AG04450 (cell line): ENCODE data around the gene CARMIL1. TPM values are rescaled to one million over a fixed set of nuclear protein-coding genes. Genes with fewer than 3 reads are reported as not detected.

ENCODE experiments used
- CTCF ChIA-PET: fragments of 300-600, 350-600 bp; formaldehyde crosslinking; extraction: SDS; loops from one replicate; lab custom pipeline; 2022; ENCODE audit warnings: antibody characterized with exemption, inconsistent platforms; lab: Charles Lee
- POLR2A ChIA-PET: fragments of 350-600 bp; formaldehyde crosslinking; extraction: SDS; loops from one replicate; lab custom pipeline; 2021; ENCODE audit warnings: antibody characterized with exemption, inconsistent platforms; lab: Yijun Ruan, JAX
- DNase-seq: peaks from one replicate; pipeline ENCODE4 v3.0.0-alpha.2; 2011; ENCODE audit warnings: low read depth, low spot score
- H3K27ac ChIP-seq: one replicate; pipeline ENCODE4 v1.5.1; 2012; ENCODE audit warnings: low read depth, low read length, control low read depth
- H3K27me3 ChIP-seq: one replicate; pipeline ENCODE4 v1.6.0; 2012; ENCODE audit warnings: low read length; ENCODE audit not compliant: control insufficient read depth, insufficient read depth
- H3K4me3 ChIP-seq: 2 replicates; pipeline ENCODE4 v1.5.1; 2011; ENCODE audit warnings: mild to moderate bottlenecking, low read depth, low read length, control low read depth
- H3K9me3 ChIP-seq: 2 replicates; pipeline ENCODE4 v1.5.1; 2012; ENCODE audit warnings: low read length; ENCODE audit not compliant: control insufficient read depth, insufficient read depth
- CTCF ChIP-seq: IDR thresholded peaks from 2 replicates; pipeline ENCODE4 v1.5.1; 2011; ENCODE audit warnings: low read depth, low read length, control low read depth, inconsistent platforms
- polyA plus RNA-seq: library from polyadenylated mRNA; depleted of rRNA; stranded (reverse); fragments of >200 nt; gene quantifications from 2 replicates; pipeline ENCODE4 v1.2.3, GENCODE V29; 2011

Gene CARMIL1
- polyA plus RNA-seq, 1 experiment: 0.55 TPM

GRCh38 chr6:25405442-25405841, 126.3 kb downstream of the CARMIL1 start:
- CTCF ChIA-PET: interaction anchor here (0.7 to 1.1 kb wide), 2 partner anchors 140 to 150 kb away, joined by 4 to 5 read pairs; no protein-coding TSS in a partner anchor
- no peaks in the 10 kb centered on the region for H3K27me3 ChIP-seq
- no peak for DNase-seq
- TF ChIP-seq CTCF: no peak
- H3K4me3 ChIP-seq: no peak overlapping the region
- H3K27ac ChIP-seq: no peak overlapping the region
- no peaks in the 10 kb centered on the region for H3K9me3 ChIP-seq
- POLR2A ChIA-PET: no interaction called here

DNA sequence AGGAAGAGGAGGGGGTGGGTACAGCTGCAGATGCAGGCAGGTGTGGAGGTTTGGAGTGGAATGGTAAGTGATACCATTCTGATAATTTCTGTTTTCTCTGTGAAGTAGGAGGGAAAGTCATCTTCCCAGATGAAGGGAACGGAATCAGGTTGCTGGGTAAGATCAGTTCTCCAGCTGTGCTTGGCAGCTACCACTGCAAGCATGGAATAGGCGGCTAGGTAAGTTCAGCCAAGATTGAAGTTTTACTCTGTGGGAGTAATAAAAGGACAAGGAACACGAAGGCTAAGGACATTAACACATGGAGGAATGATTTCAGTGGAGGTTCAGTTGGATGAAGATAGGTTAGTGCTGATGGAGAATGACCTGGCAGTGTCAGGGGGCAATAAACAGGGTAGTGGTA, 128.3 kb downstream of the CARMIL1 start:
- ChIA-PET POLR2A (no interaction called here), CTCF (no interaction called here)
- Histone ChIP-seq H3K4me3 (no peak overlapping the region), H3K27ac (no peak overlapping the region), H3K27me3 (no peaks in the 10 kb centered on the region), H3K9me3 (no peaks in the 10 kb centered on the region)
- TF ChIP-seq CTCF: no peak
- DNase-seq: no peak

- no peak for DNase-seq
- Histone ChIP-seq H3K27ac (no peak overlapping the region), H3K4me3 (no peak overlapping the region), H3K9me3 (no peaks in the 10 kb centered on the region), H3K27me3 (no peaks in the 10 kb centered on the region)
- no peak for TF ChIP-seq CTCF
- POLR2A ChIA-PET: no interaction called here
- CTCF ChIA-PET: no interaction called here
Observed at GRCh38 chr6:25410102-25410501, 130.9 kb downstream of the CARMIL1 start.

- Histone ChIP-seq H3K27me3 (no peaks in the 10 kb centered on the region), H3K27ac (no peak overlapping the region), H3K4me3 (no peak overlapping the region), H3K9me3 (no peaks in the 10 kb centered on the region)
- no peak for DNase-seq
- POLR2A ChIA-PET: no interaction called here
- TF ChIP-seq CTCF: no peak
- CTCF ChIA-PET: no interaction called here
Observed at GRCh38 chr6:25411316-25411950, 132.3 kb downstream of the CARMIL1 start.

DNA sequence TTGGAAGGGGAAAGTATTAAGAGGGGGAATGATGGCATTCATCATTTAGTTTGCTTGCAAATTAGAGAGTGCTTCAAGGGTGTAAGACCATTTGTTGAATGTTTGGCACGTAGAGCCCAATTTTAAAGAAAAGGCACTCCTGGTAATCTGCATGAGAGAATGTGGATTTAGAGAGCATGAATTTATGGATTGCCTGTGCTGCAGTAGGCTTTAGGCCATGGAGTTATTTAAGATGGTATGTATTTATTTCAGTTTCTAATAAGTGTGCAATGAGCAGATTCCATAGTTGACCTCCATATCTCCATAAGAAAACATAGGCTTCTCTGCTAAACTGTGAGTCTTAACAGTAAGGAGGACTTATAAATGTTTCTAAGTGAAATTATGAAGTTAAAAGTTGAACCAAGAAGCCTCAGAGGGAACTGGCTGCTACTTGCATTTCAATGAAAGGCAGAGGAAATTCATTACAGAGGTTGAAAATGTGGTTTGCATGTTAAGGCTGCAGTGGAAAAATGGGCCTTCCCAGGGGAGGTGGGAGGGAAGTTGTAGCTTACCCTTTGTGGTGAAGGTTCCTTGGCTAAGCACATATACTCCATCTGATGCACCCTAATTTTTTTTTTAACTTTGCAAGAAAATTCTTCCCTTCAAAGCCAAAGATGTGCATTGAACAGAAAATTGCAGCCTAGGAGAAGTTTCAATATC, 134.2 kb downstream of the CARMIL1 start:
- ChIA-PET POLR2A (no interaction called here), CTCF (no interaction called here)
- Histone ChIP-seq H3K27me3 (no peaks in the 10 kb centered on the region), H3K27ac (no peak overlapping the region), H3K9me3 (no peaks in the 10 kb centered on the region), H3K4me3 (no peak overlapping the region)
- TF ChIP-seq CTCF: no peak
- DNase-seq: no peak
